Left lung (tissue), 14 donors: ENCODE measurements around the gene TSPAN1. TPM values are rescaled to one million over a fixed set of nuclear protein-coding genes. Genes with fewer than 3 reads are reported as not detected.

ENCODE experiments used
- ATAC-seq: fragments of 200-7000 bp; cut with Tn5 transposase; one replicate; pipeline ENCODE4 v1.9.1; 2020; ENCODE audit warnings: moderate library complexity
- DNase-seq, 4 donors: peaks; one replicate each; pipeline ENCODE4 v3.0.0-alpha.2; 2013 to 2020
- H3K27ac ChIP-seq, 2 donors: fragments of 200-600 bp; sonication (generic) in 1 of 2; one replicate each; pipeline versions ENCODE4 v1.5.0 to v1.8.0; 2020 to 2021
- H3K27me3 ChIP-seq, 2 donors: fragments of 200-600 bp; sonication (generic) in 1 of 2; one replicate each; pipeline versions ENCODE4 v1.5.0 to v1.8.0; 2020 to 2021
- H3K36me3 ChIP-seq, 2 donors: fragments of 200-600 bp; sonication (generic) in 1 of 2; one replicate each; pipeline versions ENCODE4 v1.5.0 to v1.8.0; 2020 to 2021
- H3K4me1 ChIP-seq, 2 donors: fragments of 200-600 bp; one replicate each; pipeline ENCODE4 v1.8.0; 2021
- H3K4me3 ChIP-seq, 2 donors: fragments of 200-600 bp; sonication (generic) in 1 of 2; one replicate each; pipeline versions ENCODE4 v1.5.0 to v1.8.0; 2020 to 2021; ENCODE audit warnings: mild to moderate bottlenecking in 1 of 2
- H3K9me3 ChIP-seq, 2 donors: fragments of 200-600 bp; sonication (generic) in 1 of 2; one replicate each; pipeline versions ENCODE4 v1.5.0 to v1.8.0; 2020 to 2021
- CTCF ChIP-seq, 2 donors: fragments of 200-600 bp; sonication (generic) in 1 of 2; IDR thresholded peaks; one replicate each; pipeline versions ENCODE4 v1.5.0 to v1.8.0; 2021; ENCODE audit warnings: antibody characterized with exemption in 2 of 2
- intact Hi-C, 2 donors: fragments of 100-400 bp; cut with DNase I; formaldehyde crosslinking; loops; one replicate each; pipeline versions ENCODE4 v1.11.2 to v1.14.2; 2022
- long read RNA-seq, 12 donors: library from polyadenylated mRNA in 2 of 12; unstranded in 2 of 12; transcript quantifications; one replicate each; pipeline ENCODE4 v2.0.0 and lab custom pipeline, GENCODE V29; 2019 to 2026
- polyA plus RNA-seq, 6 donors: library from polyadenylated mRNA; unstranded; fragments of 120-200 nt; gene quantifications; one replicate each; pipeline ENCODE4 v1.2.1, GENCODE V29; 2013; ENCODE audit not compliant: insufficient read length in 6 of 6
- total RNA-seq, 2 donors: library from RNA; stranded (reverse); fragmentation: NEBNext Ultra II Directional; extraction: Animal tissue kit (Norgen Biotek cat#: 25700); gene quantifications; one replicate each; pipeline ENCODE4 v1.2.1, GENCODE V29; 2021
- donor health status: DM: no; HTN: yes; CAD: no.
- donor health status: DM: no; HTN: no; CAD: no.

TSPAN1 gene
- total RNA-seq (10 to 100 TPM; 32.3 to 50.6 TPM), polyA plus RNA-seq (10 to 100 TPM in 3 of 6 donors, 1 to 10 TPM in 3; 2.3 to 15.1 (median 9.2) TPM)
- long read RNA-seq, donor 1: 0 reads
- long read RNA-seq, donor 2: 0 reads
- long read RNA-seq, donor 3: 0 reads
- long read RNA-seq, donor 4, partial matches to known transcripts: 33 of 42 reads
- long read RNA-seq, donor 4, other reads (novel, unspliced or antisense): 9 of 42 reads
- long read RNA-seq, donor 5, partial matches to known transcripts: 13 of 15 reads
- long read RNA-seq, donor 5, other reads (novel, unspliced or antisense): 0 of 15 reads
- long read RNA-seq, donor 6: 0 reads
- long read RNA-seq, donor 7, partial matches to known transcripts: 0 of 5 reads
- long read RNA-seq, donor 7, other reads (novel, unspliced or antisense): 5 of 5 reads
- long read RNA-seq, donor 8: 0 reads
- long read RNA-seq, donor 9: 0 reads
- long read RNA-seq, donor 10, partial matches to known transcripts: 115 of 132 reads
- long read RNA-seq, donor 10, other reads (novel, unspliced or antisense): 15 of 132 reads
- long read RNA-seq, donor 11: 0 reads
- long read RNA-seq, donor 12: 0 reads

DNA sequence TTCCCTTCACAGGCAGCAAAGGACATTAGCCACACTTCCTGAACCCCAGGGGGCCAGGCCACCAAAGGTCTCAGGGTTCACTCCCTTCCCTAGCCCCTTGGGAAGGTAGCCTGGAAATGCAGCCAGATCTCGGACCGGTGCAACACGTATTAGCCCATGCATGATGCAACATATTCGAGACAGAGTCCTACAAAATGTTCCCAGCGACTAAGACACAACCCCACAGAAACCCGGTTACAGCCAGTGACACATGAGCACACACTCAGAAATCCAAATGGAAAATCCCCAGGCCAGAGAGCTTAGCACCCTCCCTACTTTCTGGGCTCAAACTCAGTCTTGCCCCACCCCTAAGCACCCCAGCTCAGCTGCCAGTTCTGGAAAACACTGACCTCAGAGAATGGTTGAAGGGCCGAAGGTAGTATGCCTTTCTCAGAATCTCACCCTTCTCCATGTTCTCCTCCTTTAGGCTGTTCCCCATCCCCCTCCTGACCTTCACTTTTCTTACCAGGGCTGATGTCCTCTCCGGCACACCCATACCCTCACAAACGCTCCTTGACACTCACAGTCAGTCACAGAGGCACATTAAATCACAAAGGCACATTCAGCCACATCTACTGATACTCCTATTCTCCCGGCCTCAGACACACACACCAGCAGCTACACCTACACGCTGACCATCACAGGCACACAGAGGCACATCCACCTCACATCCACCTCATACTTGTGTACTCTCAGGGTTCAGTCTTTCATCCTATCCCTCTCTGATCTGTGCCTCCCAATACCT lies at the start of gene TSPAN1:
TSS of gene TSPAN1 (plus strand) at position 640 of the 784 bp plus-strand sequence. CDS start 6,021 bp downstream, outside the sequence.
- intact Hi-C loops: no loop called here
- H3K4me3 ChIP-seq: no peak within 1 kb of the TSS
- peaks cover 15 to 53% of the 10 kb centered on the region in 2 donors for H3K4me1 ChIP-seq
- peak; percentile 73 for ATAC-seq
- H3K27me3 ChIP-seq: no peaks in the 10 kb centered on the region
- no peaks in the 10 kb centered on the region for H3K9me3 ChIP-seq
- DNase-seq: no peak
- peak within 1 kb of the TSS; percentile 17 to 75 for H3K27ac ChIP-seq
- H3K36me3 ChIP-seq: no peaks in the 10 kb centered on the region
- TF ChIP-seq CTCF (IDR thresholded peaks at IDR 0.05): no peak

GRCh38 chr1:46128344-46128743 lies 46.5 kb upstream of the TSPAN1 start:
- DNase-seq: no peak
- no peak for ATAC-seq
- H3K36me3 ChIP-seq: no peaks in the 10 kb centered on the region
- peaks cover 0 to 45% of the 10 kb centered on the region in 2 donors for H3K27me3 ChIP-seq
- intact Hi-C loops: no loop called here
- no peak for TF ChIP-seq CTCF (IDR thresholded peaks at IDR 0.05)
- no peak overlapping the region for H3K27ac ChIP-seq
- peaks cover 0 to 20% of the 10 kb centered on the region in 2 donors for H3K4me1 ChIP-seq
- no peaks in the 10 kb centered on the region for H3K9me3 ChIP-seq
- peak overlapping the region in 1 of 2 donors; percentile 67 for H3K4me3 ChIP-seq

GRCh38 chr1:46130121-46130520 lies 44.8 kb upstream of the TSPAN1 start:
- Histone ChIP-seq H3K9me3 (no peaks in the 10 kb centered on the region), H3K4me1 (peaks cover 0 to 30% of the 10 kb centered on the region in 2 donors), H3K36me3 (no peaks in the 10 kb centered on the region), H3K27ac (no peak overlapping the region), H3K27me3 (peaks cover 0 to 45% of the 10 kb centered on the region in 2 donors), H3K4me3 (peak overlapping the region; percentile 48 to 67)
- intact Hi-C loops: no loop called here
- no peak for DNase-seq
- ATAC-seq: no peak
- no peak for TF ChIP-seq CTCF (IDR thresholded peaks at IDR 0.05)

- Histone ChIP-seq H3K27me3 (peaks cover 0 to 45% of the 10 kb centered on the region in 2 donors), H3K27ac (peak overlapping the region; percentile 91 to 94), H3K4me3 (peak overlapping the region; percentile 48 to 67), H3K4me1 (peaks cover 0 to 30% of the 10 kb centered on the region in 2 donors), H3K9me3 (no peaks in the 10 kb centered on the region), H3K36me3 (no peaks in the 10 kb centered on the region)
- TF ChIP-seq CTCF (IDR thresholded peaks at IDR 0.05): no peak
- ATAC-seq (no peak), DNase-seq (no peak)
- intact Hi-C loops: no loop called here
Measured at GRCh38 chr1:46130606-46131005, 44.3 kb upstream of the TSPAN1 start.
